GM18519 (cell line): ENCODE measurements around the gene TBX10.
"Not testable (repeated sequence)": the region's sequence is repeated elsewhere in the genome, so short reads cannot be mapped to it uniquely, and the experiment has no call there.

Experiments used
- ATAC-seq: cut with Tn5 transposase; IDR thresholded peaks from one replicate; pipeline ENCODE4 v1.9.1; 2021; ENCODE audit warnings: mild to moderate bottlenecking, moderate library complexity; ENCODE audit not compliant: unreplicated experiment, low FRiP score

TBX10 gene

GRCh38 chr11:67646535-67647336, 7.2 kb upstream of the TBX10 start:
- ATAC-seq = no peak

- ATAC-seq = no peak
Measured at GRCh38 chr11:67645521-67646461, 6.2 kb upstream of the TBX10 start.

GRCh38 chr11:67644472-67645418, 5.2 kb upstream of the TBX10 start:
- ATAC-seq = no peak

GRCh38 chr11:67644042-67644441, 4.5 kb upstream of the TBX10 start:
- ATAC-seq = no peak

- ATAC-seq = no peak
Measured at GRCh38 chr11:67642173-67643120, 2.9 kb upstream of the TBX10 start.

GRCh38 chr11:67641338-67642172, 2.0 kb upstream of the TBX10 start:
- ATAC-seq = no peak

- no peak for ATAC-seq
Measured at GRCh38 chr11:67640758-67641337, 1.3 kb upstream of the TBX10 start.

- no peak for ATAC-seq
Measured at GRCh38 chr11:67640021-67640757, 626 bp upstream of the TBX10 start.

- no peak for ATAC-seq
Measured at GRCh38 chr11:67638535-67639437, 777 bp downstream of the TBX10 start.

GRCh38 chr11:67637441-67637840, 2.1 kb downstream of the TBX10 start:
- ATAC-seq = not testable (repeated sequence)

- ATAC-seq = no peak
Measured at GRCh38 chr11:67636962-67637361, 2.6 kb downstream of the TBX10 start.

GRCh38 chr11:67635231-67635521, 4.4 kb downstream of the TBX10 start:
- no peak for ATAC-seq

GRCh38 chr11:67634366-67635230, 5.0 kb downstream of the TBX10 start:
- ATAC-seq = no peak

GRCh38 chr11:67633758-67634365, 5.7 kb downstream of the TBX10 start:
- no peak for ATAC-seq
